Epithelial cell of esophagus (primary cell): ENCODE measurements around the gene MYO16.

Source experiments
- DNase-seq: peaks from one replicate; pipeline ENCODE4 v3.0.0; 2010; ENCODE audit warnings: low read depth
- H3K4me3 ChIP-seq: 2 replicates; pipeline ENCODE4 v1.5.1; 2011; ENCODE audit warnings: mild to moderate bottlenecking, low read length, control low read depth
- TF ChIP-seq, protein P1 (sequence below): IDR thresholded peaks from 2 replicates; pipeline ENCODE4 v1.5.1; 2011; ENCODE audit warnings: low read depth, mild to moderate bottlenecking, low read length, control low read depth, inconsistent platforms; ENCODE audit not compliant: insufficient read depth; ENCODE audit errors: missing control alignments

MYO16 gene

GRCh38 chr13:108674346-108674745, 44.9 kb downstream of the MYO16 start:
- no peak for DNase-seq
- H3K4me3 ChIP-seq, result no peak overlapping the region
- TF ChIP-seq, protein P1, sequence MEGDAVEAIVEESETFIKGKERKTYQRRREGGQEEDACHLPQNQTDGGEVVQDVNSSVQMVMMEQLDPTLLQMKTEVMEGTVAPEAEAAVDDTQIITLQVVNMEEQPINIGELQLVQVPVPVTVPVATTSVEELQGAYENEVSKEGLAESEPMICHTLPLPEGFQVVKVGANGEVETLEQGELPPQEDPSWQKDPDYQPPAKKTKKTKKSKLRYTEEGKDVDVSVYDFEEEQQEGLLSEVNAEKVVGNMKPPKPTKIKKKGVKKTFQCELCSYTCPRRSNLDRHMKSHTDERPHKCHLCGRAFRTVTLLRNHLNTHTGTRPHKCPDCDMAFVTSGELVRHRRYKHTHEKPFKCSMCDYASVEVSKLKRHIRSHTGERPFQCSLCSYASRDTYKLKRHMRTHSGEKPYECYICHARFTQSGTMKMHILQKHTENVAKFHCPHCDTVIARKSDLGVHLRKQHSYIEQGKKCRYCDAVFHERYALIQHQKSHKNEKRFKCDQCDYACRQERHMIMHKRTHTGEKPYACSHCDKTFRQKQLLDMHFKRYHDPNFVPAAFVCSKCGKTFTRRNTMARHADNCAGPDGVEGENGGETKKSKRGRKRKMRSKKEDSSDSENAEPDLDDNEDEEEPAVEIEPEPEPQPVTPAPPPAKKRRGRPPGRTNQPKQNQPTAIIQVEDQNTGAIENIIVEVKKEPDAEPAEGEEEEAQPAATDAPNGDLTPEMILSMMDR, result no peak

GRCh38 chr13:108674771-108675170, 45.4 kb downstream of the MYO16 start:
- no peak overlapping the region for H3K4me3 ChIP-seq
- TF ChIP-seq, protein P1, result no peak
- no peak for DNase-seq

GRCh38 chr13:108676620-108677019, 47.2 kb downstream of the MYO16 start:
- no peak overlapping the region for H3K4me3 ChIP-seq
- DNase-seq, result no peak
- TF ChIP-seq, protein P1, result no peak

- no peak for DNase-seq
- TF ChIP-seq, protein P1, result no peak
- H3K4me3 ChIP-seq, result no peak overlapping the region
These were observed 48.4 kb downstream of the MYO16 start for GRCh38 chr13:108677806-108678205.

DNA sequence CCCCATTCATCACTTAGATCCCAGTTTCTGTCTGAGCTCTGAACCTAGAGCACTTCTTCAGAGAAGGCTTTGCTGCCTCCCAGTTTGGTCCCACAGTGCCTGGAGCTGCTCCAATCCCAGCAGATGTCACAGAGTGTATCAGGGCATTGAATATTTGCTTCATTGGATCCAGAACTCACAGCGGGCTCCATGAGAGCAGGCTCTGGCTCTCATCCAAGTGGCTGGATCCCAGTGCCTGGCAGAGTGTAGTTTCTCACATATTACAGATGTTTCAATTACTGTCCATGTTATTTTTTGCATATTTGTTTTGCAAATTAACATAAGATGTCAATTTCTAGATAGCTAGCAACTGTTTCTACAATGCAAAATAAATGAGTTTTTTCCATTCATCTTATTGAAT, 50.6 kb downstream of the MYO16 start:
- H3K4me3 ChIP-seq, result no peak overlapping the region
- TF ChIP-seq, protein P1, result no peak
- no peak for DNase-seq

GRCh38 chr13:108681986-108682575, 52.7 kb downstream of the MYO16 start:
- DNase-seq, result no peak

More at GRCh38 chr13:108681986-108682575, 52.7 kb downstream of the MYO16 start:
- TF ChIP-seq, protein P1, result no peak
- no peak overlapping the region for H3K4me3 ChIP-seq
